Stimulated activated CD8-positive, alpha-beta memory T cell treated with anti-CD3 and anti-CD28 coated beads, Interleukin-15, amount 100 ng/mL, for 24 hours (primary cell): ENCODE measurements around the gene C1orf122.

Source experiments
- DNase-seq: peaks from one replicate; pipeline ENCODE4 v3.0.0-alpha.2; 2020; ENCODE audit warnings: low read depth

The C1orf122 gene

DNA sequence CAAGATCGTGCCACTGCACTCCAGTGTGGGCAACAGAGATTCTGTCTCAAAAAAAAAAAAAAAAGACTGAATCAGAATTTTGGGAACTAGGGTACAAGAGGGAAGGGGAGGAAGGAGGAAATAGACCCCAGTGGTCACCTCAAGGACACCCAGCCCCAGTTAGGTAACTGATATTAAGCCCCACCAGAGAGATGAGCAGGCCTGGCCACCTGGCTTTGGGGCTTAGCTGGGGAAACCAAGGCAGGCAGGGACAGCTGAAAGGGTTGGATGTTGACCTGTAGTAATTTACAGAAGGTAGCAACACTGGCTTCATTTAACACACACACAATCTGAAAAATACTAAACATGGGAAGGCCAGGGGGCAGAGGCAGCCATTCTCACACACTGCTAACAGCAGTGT, 5.2 kb upstream of the C1orf122 start:
- no peak for DNase-seq

DNA sequence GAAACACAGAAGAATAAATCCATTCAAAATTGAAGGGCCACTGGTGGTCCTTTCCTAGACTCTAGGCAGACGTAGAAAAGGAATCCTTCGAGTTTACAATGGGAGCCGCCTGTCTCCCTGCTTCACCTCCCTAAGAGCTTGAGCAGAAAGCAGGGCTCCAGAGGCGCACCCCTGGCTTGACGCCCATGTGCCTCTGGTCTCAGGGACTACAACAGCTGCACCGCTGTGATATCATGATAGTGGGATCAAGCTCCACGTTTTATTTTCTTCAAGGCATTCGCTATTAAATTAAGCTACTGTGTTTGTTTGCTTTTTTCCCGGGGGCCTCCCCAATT, 403 bp upstream of the C1orf122 start:
- DNase-seq, result no peak

DNA sequence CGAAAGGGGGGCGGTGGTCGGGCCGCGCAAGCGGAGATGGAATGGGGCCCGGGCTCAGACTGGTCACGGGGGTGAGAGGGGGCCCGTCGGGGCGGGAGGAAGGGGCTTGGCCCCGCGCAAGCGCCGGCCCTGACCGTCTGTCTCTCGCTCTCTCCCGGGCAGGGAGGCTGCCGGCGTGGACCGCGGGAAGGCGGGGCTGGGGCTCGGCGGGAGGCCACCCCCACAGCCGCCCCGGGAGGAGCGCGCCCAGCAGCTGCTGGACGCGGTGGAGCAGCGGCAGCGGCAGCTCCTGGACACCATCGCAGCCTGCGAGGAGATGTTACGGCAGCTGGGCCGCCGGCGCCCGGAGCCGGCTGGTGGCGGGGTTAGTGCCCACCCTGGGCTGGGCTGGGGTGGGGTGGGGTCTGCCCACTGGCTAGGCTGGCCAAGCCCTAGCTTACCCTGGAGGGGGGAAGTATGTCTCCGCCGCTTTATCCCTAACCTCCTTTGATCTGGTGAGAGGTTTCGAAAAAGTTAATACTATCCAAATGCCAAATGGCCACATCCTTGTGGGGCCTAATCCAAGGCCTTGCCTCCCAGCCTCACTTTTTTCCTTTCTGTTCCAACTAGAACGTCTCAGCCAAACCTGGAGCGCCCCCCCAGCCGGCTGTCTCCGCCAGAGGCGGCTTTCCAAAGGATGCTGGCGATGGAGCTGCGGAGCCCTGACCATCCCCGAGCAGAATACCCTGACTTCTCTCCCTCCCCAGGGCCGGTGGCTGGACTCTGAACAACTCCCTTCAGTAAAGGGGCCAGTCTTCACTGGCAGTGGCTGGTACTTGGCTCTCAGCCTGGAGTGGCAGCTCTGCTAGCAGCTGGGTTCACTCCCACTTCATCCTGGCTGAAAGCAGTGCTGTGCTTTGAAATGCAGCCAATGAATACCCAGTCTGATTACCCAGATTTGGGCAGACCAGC, 1.1 kb downstream of the C1orf122 start:
- DNase-seq, result no peak

DNA sequence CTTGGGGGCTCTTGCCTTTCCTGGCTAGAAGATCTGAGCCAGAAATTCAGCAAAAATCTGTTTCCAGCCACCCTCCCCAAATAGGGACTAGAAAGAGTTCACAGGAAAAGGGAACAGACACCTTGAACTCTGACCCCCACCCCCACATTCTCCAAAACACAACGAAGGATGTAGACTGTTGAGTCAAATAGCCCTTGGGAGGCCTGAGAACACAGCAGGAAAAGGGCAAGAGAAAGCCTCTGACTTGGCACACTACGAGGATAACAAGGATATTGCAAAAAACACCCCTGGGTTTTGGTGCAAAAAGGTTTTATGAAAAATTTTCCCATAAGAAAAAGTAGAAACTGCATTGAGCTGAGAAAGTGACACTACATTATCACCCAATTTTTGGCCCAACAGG, 2.4 kb downstream of the C1orf122 start:
- no peak for DNase-seq

DNA sequence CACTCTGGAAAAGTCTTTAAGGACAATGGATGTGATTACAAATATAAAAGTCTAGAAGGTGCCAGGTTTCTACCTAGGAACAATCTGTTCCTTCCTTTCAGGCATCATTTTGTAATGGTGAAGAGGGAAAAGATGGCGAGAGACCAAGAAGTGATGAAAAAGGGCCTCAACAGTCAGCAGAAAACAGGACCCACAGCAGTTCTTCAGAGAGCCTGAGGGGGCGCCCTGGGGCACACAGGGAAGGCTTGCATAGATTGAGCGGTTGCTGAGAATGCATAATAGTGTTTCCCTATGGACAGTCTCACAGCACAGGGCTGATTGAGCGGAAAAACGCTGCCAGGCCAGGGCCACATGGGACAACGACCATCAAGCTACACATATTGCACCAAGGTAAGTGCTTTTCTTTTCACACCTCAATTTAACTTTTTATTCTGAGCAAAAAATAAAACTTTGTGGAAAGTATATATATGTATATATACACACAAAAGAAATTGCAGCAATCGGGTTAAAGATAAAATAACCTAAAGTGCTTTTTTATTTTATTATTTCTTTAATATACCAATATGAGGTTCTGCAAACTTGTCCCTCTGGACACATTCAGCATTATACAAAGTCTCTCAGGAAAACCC, 3.6 kb downstream of the C1orf122 start:
- DNase-seq, result no peak

DNA sequence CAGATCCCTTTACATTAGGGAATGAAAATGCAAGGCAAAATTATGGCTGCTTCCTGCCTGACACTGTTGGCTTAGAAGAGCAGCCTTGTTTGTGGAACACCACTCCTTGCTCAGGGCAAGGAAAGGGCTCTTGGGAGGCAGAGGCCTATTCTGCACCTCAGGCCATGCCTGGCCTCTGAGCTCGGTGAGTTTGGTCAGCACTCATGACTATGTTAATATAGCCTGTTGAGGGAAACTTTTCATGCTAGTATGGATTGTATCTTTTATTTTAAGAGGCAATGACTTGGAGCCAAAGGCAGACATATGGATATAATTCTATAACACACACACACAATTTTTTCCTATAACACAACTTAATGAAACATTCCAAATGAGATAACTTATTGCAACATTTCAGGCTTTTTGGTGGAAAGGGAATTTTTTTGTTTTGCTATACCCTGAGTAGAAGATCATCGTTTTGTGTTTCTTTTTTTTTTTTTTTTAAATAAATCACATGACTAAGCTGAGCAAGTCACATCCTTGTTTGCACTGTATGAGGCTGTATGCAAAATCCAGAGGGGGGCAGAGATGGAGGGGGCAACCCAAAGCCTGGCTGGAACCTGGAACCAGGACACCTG, 6.0 kb downstream of the C1orf122 start:
- DNase-seq, result no peak

DNA sequence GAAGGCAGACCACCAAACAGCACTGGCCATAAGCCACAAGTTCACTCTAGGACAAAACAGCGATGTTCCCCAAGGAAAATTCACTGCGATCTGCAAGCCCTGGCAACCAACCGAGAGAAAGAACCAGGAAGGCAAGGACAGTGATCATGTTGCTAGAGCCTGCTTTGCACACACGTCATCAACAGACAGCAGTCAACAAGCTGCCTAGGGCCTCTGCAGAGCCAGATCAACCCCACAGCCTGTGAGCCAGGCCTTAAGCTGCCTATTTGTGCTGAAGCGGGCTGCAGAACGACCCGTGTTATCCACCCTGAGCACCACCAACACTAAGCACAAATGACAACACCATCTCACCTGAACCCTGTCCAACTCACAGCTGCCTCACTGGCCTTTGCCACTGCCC, 6.7 kb downstream of the C1orf122 start:
- no peak for DNase-seq

DNA sequence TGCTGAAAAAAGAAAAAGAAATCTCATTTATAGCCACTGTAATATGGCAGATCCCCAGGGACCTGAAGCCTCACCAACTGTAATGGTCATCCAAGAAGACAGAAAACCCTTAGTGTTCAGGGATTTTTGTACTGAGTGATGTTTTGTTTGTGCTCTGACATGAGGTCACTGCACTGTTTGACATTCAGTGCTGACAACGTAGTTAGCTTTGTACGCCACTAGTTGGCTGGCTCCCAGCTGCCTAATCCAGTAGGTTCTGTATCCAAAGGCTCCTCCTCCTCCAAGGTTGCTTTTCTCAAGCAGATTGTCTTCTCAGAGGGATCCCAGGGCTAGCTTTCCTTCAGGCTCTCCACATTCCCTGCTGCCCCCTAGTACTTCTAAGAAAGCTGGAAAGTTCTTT, 9.9 kb downstream of the C1orf122 start:
- no peak for DNase-seq

DNA sequence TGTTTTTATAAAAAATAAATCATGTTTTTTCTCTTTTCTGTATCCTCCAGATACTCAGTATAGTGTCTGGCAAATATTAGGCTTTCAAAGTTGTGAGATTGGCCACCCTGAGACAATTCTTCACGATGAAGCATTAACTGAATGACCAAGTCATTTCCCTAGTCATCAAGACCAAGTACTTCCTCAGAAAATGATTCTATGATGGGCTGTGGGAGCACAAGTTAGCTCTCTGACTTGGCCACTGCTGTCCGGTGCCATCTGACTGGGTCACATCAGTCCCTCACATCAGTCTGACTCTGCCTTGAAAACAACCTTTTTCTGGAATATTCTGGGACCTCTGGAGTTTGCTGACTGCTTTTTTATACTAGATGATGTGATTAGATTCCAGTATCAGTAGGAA, 13.9 kb downstream of the C1orf122 start:
- DNase-seq, result no peak

DNA sequence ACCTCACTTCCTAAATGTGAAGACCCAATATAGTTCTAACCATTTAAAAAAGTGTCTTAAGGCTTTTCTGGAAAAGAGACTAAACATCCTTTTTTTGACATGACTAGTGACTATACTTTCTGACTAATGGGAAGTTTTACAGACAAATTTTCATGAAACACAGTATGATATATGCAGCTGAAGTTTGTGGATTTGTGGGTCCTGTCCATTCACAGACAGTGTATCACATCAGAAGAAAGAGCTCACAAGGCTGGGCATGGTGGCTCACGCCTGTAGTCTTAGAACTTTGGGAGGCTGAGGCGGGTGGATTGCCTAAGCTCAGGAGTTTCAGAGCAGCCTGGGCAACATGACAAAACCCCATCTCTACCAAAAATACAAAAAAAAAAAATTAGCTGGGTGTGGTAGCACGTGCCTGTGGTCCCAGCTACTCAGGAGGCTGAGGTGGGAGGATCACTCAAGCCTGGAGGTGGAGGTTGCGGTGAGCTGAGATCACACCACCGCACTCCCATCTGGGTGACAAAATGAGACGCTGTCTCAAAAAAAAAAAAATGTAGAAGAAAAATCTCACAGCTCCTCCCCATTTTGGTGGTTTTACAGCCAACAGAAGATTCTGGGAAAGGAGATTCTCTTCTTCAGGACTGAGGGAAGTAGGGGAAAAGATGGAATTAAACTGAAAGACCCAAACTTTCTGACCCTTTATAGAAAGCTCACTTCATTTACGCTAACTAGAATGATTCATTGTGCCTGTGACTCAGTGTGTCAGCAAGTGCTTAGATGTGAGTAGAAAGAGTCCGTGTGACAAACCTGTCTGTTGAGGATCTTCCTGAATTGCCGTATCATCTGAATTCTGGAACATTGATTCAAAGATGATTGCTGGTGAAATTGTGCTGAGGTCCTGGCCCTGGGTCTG, 15.6 kb downstream of the C1orf122 start:
- DNase-seq, result no peak

DNA sequence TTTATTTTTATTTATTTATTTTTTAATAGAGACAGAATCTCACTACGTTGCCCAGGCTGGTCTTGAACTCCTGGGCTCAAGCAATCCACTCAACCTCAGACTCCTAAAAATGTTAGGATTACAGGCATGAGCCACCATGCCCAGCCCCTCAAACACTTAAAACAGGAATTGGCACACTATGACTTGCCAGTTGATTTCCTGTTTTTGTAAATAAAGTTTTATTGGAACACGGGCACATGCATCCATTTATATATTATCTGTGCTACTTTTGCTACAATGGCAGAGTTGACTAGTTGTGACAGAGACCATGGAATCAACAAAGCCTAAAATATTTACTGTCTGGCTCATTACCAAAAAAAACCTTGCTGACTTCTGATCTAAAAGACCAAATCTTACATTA, 16.4 kb downstream of the C1orf122 start:
- no peak for DNase-seq

DNA sequence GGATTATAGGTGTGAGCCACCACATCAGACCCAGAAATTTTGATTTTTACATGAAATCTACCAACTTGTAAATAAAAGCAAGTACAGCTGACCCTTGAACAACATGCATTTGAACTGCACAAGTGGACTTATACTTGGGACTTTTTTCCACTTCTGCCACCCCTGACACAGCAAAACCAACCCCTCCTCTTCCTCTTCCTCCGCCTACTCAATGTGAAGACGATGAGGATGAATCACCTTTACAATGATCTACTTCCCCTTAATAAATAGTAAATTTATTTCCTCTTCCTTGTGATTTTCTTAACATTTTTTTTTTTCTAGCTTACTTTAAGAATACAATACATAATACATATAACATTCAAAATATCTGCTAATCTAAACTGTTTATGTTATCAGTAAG, 17.9 kb downstream of the C1orf122 start:
- DNase-seq, result no peak

DNA sequence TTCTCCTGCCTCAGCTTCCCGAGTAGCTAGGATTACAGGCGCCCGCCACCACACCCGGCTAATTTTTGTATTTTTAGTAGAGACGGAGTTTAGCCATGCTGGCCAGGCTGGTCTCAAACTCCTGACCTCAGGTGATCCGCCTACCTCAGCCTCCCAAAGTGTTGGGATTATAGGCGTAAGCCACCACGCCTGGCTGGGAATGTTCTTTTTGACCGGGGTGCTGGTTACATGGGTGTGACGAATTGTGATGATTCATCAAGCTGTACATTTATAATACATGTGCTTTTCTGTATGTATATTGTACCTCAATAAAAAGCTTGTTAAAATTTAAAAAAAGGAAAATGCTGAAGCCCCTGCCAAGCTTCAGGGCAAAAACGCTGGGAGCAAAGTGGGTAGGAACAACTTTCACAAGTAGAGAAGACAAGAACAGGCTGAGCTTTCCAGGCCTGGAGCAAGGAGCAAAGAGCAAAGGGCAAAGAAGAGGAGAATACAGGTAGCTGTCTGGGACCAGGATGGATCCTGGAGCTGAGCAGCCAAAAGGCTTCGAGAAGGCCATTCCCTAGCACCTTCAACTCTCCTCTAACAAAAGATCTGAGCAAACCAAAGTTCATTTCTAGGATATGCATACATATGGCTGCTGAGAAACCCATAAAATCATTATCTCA, 21.0 kb downstream of the C1orf122 start:
- no peak for DNase-seq

DNA sequence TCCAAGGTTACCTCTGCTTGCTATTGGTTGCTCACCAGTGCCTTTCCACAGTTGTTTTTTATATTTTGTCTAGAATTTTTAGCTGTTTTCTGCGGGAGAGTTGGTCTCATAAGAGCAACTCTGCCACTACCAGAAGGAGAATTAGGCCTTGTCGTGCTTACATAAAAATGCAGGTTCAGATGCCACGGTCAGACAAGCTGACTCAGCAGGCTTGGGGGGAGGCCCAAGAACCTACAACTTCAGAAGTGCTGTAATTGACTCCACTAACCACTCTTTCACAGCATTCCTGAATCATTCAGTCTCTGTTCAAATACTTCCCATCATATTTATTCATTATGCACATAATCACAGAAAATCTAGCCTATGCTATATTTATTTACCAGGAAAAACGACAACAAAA, 23.5 kb downstream of the C1orf122 start:
- DNase-seq, result no peak

DNA sequence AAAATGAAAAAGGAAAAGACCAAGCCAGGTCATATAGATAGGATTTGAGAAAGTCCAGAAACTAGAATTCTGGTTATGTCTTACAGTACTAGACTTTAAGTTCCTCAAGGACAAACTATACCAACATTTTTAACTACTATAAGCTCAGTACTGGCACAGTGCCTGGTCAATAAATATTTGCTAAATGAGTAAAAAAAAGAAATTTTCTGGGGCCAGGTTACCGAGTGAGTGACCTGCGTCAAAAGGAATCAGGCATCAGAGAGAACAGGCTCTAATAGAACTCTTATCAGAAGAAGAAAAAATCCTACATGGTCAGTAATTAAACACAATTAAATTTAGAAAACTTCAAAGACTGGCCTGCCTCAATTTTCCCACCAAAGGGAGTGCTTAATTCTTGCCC, 24.2 kb downstream of the C1orf122 start:
- no peak for DNase-seq

DNA sequence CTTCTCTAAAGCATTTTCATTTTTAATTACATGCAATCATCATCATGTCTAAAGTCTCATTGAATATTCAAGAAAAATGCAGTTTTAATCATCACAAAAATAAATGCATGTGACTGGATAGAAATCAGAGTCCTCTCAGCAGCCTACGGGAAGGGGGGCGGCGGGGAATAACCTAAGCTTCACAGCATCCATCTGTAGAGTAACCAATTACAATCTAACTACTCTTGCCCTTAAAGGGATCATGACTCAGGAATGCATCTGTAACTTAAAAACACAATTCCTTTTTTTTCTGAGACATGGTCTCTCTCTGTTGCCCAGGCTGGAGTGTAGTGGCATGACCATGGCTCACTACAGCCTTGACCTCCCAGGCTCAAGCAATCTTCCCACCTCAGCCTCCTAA, 29.2 kb downstream of the C1orf122 start:
- DNase-seq, result no peak

DNA sequence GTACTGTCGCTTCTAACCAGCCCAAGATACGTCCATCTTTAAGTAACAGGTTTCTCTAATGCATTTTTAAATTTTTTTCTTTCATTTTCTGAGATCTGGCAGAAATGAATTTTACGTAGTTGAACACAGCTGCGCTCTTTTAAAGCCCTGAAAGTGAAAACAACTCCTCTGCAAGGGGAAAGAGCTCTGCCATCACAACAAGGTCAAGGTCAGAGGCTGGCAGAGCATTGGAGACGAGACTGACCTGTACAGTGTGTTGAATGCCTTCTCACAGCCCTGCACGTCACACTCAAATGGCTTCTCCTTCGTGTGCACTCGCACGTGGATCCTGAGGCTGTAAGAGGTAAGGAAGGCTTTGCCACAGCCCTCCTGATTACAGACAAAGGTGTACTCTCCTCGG, 32.1 kb downstream of the C1orf122 start:
- no peak for DNase-seq

DNA sequence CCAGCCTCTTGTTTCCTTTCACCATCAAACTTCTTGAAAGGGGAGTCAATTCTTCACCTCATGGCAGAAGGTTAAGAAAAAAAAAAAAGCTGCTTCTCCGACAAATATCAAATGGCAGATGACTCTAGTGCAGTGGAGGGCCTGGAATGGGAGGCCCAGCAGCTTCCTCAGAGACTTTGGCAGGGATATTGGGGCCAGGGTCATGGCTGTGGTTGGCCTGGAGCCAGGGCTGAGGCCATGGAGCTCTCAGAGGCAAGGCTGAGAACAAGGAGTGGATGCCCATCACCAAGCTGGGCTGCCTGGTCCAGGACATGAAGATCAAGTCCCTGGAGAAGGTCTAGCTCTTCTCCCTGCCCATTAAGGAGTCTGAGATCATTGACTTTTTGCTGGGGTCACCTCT, 33.1 kb downstream of the C1orf122 start:
- DNase-seq, result no peak

DNA sequence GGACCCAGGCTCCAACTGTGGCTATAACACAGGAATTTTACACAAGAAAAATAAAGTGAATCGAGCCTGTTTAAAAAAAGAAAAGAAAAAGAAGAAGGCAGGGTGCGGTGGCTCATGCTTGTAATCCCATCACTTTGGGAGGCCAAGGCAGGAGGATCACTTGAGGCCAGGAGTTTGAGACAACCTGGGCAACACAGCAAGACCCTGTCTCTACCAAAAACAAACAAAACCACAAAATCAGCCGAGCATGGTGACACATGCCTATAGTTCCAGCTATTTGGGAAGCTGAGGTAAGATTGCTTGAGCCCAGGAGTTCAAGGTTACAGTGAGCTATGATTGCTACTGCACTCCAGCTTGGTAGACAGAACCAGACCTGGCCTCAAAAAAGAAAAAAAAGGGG, 34.1 kb downstream of the C1orf122 start:
- no peak for DNase-seq

DNA sequence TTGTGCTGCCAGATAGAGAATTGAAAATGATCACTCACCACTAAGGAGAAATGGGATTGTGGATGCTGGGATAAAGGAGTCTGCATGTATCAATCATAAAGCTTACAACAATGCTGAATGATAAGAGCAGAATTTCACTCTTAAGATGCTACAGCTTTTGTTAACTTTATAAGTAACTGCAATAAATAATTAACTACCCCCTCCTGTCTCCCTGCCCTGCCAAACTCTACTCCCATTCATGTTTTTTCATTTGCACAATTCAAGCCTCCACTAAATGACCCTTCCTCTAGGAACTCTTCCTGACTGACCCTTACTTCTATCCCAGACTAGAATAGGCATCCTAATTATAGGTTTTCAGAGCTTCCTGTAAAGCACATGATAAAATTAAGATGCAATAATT, 36.9 kb downstream of the C1orf122 start:
- DNase-seq, result no peak

DNA sequence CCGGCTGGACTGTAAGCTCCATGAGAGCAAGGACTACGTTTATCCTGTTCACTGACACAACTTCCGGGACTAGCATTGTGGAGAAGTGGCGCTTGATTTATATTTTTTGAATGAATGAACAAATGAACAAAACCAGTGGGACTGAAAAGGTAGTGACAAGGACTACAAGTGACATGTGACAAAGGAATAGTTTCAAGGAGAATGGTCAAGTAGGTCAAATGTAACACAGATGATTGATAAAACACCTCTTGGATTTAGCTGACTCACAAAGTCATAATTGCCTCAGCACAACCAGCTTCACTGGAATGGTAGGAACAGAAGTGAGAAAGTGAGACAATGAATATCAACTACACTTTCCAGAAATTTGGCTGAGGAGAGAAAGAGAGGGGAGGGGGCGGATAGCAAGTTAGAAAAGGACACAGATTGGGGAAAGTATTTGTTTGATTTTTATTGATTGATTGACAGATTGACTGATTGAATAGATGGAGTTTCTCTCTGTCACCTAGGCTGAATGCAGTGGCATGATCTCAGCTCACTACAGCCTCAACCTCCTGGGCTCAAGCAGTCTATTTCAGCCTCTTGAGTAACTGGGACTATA, 37.6 kb downstream of the C1orf122 start:
- no peak for DNase-seq
